ENCODE data around the gene ALKBH4.
"Not testable (repeated sequence)": the region's sequence is repeated elsewhere in the genome, so short reads cannot be mapped to it uniquely, and the experiment has no call there.

The ALKBH4 gene

GRCh38 chr7:102478314-102479208 lies 13.9 kb upstream of the ALKBH4 start, which contains the start of gene POLR2J:
TSS of gene POLR2J (minus strand) at chr7:102478922. CDS start at chr7:102478860, 62 bp downstream.
- not testable (repeated sequence) for DNase-seq

- DNase-seq: not testable (repeated sequence)
Measured at GRCh38 chr7:102474736-102475435, 10.2 kb upstream of the ALKBH4 start.

GRCh38 chr7:102474116-102474515 lies 9.5 kb upstream of the ALKBH4 start:
- DNase-seq: not testable (repeated sequence)

- no peak for DNase-seq
Measured at GRCh38 chr7:102473271-102473991, 8.8 kb upstream of the ALKBH4 start.

GRCh38 chr7:102472126-102473041 lies 7.7 kb upstream of the ALKBH4 start:
- no peak for DNase-seq

- no peak for DNase-seq
Measured at GRCh38 chr7:102471791-102472125, 7.1 kb upstream of the ALKBH4 start.

GRCh38 chr7:102469972-102470825 lies 5.5 kb upstream of the ALKBH4 start:
- no peak for DNase-seq

GRCh38 chr7:102469351-102469971 lies 4.8 kb upstream of the ALKBH4 start:
- no peak for DNase-seq

GRCh38 chr7:102468478-102469350 lies 4.1 kb upstream of the ALKBH4 start:
- DNase-seq: no peak

- DNase-seq: no peak
Measured at GRCh38 chr7:102467581-102468477, 3.2 kb upstream of the ALKBH4 start.

GRCh38 chr7:102466097-102466496 lies 1.4 kb upstream of the ALKBH4 start:
- no peak for DNase-seq

GRCh38 chr7:102463841-102464576 lies 654 bp downstream of the ALKBH4 start:
- no peak for DNase-seq

- no peak for DNase-seq
Measured at GRCh38 chr7:102460467-102460866, 4.2 kb downstream of the ALKBH4 start.

- no peak for DNase-seq
Measured at GRCh38 chr7:102459221-102459844, 5.3 kb downstream of the ALKBH4 start.

GRCh38 chr7:102457352-102457924 lies 7.2 kb downstream of the ALKBH4 start:
- no peak for DNase-seq

- DNase-seq: no peak
Measured at GRCh38 chr7:102456327-102456726, 8.3 kb downstream of the ALKBH4 start.

GRCh38 chr7:102455596-102455995 lies 9.1 kb downstream of the ALKBH4 start:
- DNase-seq: no peak
